NCI-H2196 treated with DMSO at 0.1 percent for 48 hours (cell line): ENCODE results near the gene DGCR2.
"Not testable (repeated sequence)": the region's sequence is repeated elsewhere in the genome, so short reads cannot be mapped to it uniquely, and the experiment has no call there.

Experiments
- DNase-seq: peaks from one replicate; lab custom pipeline; 2025; ENCODE audit not compliant: unreplicated experiment; lab: John Stamatoyannopoulos, UW

The DGCR2 gene

GRCh38 chr22:19122143-19122751 lies at the start of gene DGCR2:
DGCR2 (minus strand) TSS chr22:19122412; CDS start chr22:19122206, 206 bp downstream.
- peak; percentile 90 for DNase-seq

- DNase-seq: no peak
Observed at GRCh38 chr22:19169947-19170318, 47.7 kb upstream of the DGCR2 start.

- DNase-seq: no peak
Observed at GRCh38 chr22:19169002-19169946, 47.1 kb upstream of the DGCR2 start.

GRCh38 chr22:19168088-19168890 lies 46.1 kb upstream of the DGCR2 start:
- no peak for DNase-seq

GRCh38 chr22:19167106-19167869 lies 45.1 kb upstream of the DGCR2 start:
- no peak for DNase-seq

- no peak for DNase-seq
Observed at GRCh38 chr22:19166421-19166820, 44.2 kb upstream of the DGCR2 start.

GRCh38 chr22:19164425-19164824 lies 42.2 kb upstream of the DGCR2 start:
- no peak for DNase-seq

GRCh38 chr22:19158649-19159048 lies 36.4 kb upstream of the DGCR2 start:
- not testable (repeated sequence) for DNase-seq

- not testable (repeated sequence) for DNase-seq
Observed at GRCh38 chr22:19156109-19156508, 33.9 kb upstream of the DGCR2 start.

- DNase-seq: no peak
Observed at GRCh38 chr22:19152942-19153883, 31.0 kb upstream of the DGCR2 start.

- no peak for DNase-seq
Observed at GRCh38 chr22:19151329-19152191, 29.3 kb upstream of the DGCR2 start.

GRCh38 chr22:19150482-19151328 lies 28.5 kb upstream of the DGCR2 start:
- no peak for DNase-seq

GRCh38 chr22:19149991-19150390 lies 27.8 kb upstream of the DGCR2 start, which contains the start of gene GSC2:
GSC2 (minus strand) TSS chr22:19150292; CDS start chr22:19150283, 9 bp downstream.
- DNase-seq: no peak

- DNase-seq: no peak
Observed at GRCh38 chr22:19149047-19149883, 27.1 kb upstream of the DGCR2 start.

GRCh38 chr22:19148417-19149046 lies 26.3 kb upstream of the DGCR2 start:
- DNase-seq: no peak

GRCh38 chr22:19147195-19147780 lies 25.1 kb upstream of the DGCR2 start:
- no peak for DNase-seq
